Esophagus squamous epithelium (tissue), 5 donors: ENCODE measurements around the gene ACTL10. TPM values are rescaled to one million over a fixed set of nuclear protein-coding genes. Genes with fewer than 3 reads are reported as not detected.
"Not testable (repeated sequence)": the region's sequence is repeated elsewhere in the genome, so short reads cannot be mapped to it uniquely, and the experiment has no call there.

ENCODE experiments used
- DNase-seq: peaks from one replicate; lab custom pipeline; 2025; lab: John Stamatoyannopoulos, UW
- H3K27ac ChIP-seq, 4 donors: fragments of 200-600 bp; sonication (generic); one replicate each; pipeline ENCODE4 v1.5.1; 2016 to 2019; ENCODE audit warnings: mild to moderate bottlenecking in 1 of 4
- H3K27me3 ChIP-seq, 4 donors: fragments of 200-600 bp; sonication (generic); 1 replicate in 3 of 4; 2 replicates in 1 of 4; pipeline versions ENCODE4 v1.5.1 to v1.6.0; 2017 to 2021; ENCODE audit warnings: antibody characterized with exemption in 1 of 4
- H3K36me3 ChIP-seq, 3 donors: fragments of 200-600 bp; sonication (generic); one replicate each; pipeline ENCODE4 v1.5.1; 2016 to 2019
- H3K4me1 ChIP-seq, 3 donors: fragments of 200-600 bp; sonication (generic); one replicate each; pipeline ENCODE4 v1.5.1; 2017 to 2019
- H3K4me3 ChIP-seq, 4 donors: fragments of 200-600 bp; sonication (generic); 1 replicate in 3 of 4; 2 replicates in 1 of 4; pipeline ENCODE4 v1.5.1; 2016 to 2019; ENCODE audit warnings: mild to moderate bottlenecking in 2 of 4, moderate library complexity in 1 of 4
- H3K9me3 ChIP-seq, 3 donors: fragments of 200-600 bp; sonication (generic); one replicate each; pipeline ENCODE4 v1.5.1; 2016 to 2019
- CTCF ChIP-seq, 6 experiments: fragments of 450-650 bp in 4 of 6; fragments of 200-600 bp in 2 of 6; sonication (generic) in 2 of 6; IDR thresholded peaks; one replicate each; pipeline ENCODE4 v1.5.1; 2016 to 2019; ENCODE audit warnings: antibody characterized with exemption in 6 of 6, mild to moderate bottlenecking in 4 of 6, moderate library complexity in 4 of 6
- POLR2A ChIP-seq, 4 donors: fragments of 450-650 bp; IDR thresholded peaks; one replicate each; pipeline ENCODE4 v1.6.1; 2017; ENCODE audit warnings: antibody characterized with exemption in 4 of 4, mild to moderate bottlenecking in 4 of 4, moderate library complexity in 3 of 4
- WGBS, 2 donors: methylation state at CpG; one replicate each; pipeline ENCODE4 v1.1.5; 2018; 5-methylcytosine and 5-hydroxymethylcytosine counted together
- intact Hi-C: fragments of 100-400 bp; cut with DNase I; formaldehyde crosslinking; loops from one replicate; pipeline ENCODE4 v1.15.0; 2022
- total RNA-seq, 4 donors: library from RNA; depleted of rRNA; stranded (reverse); fragments of >200 nt; gene quantifications; one replicate each; pipeline ENCODE4 v1.1.0, GENCODE V29; 2016
- donor health status: DM: yes; HTN: yes; CAD: no.

ACTL10 gene
- total RNA-seq, 4 donors from 2014 or later, result 1.8 to 4.4 (median 3.5) TPM

GRCh38 chr20:33645396-33645795 lies 21.3 kb upstream of the ACTL10 start:
- Histone ChIP-seq H3K4me3 (no peak overlapping the region), H3K9me3 (no peaks in the 10 kb centered on the region), H3K27me3 (no peaks in the 10 kb centered on the region), H3K27ac (no peak overlapping the region), H3K36me3 (peaks cover 4 to 61% (median 22%) of the 10 kb centered on the region in 3 donors), H3K4me1 (peaks cover 20 to 45% (median 36%) of the 10 kb centered on the region in 3 donors)
- intact Hi-C loops, result no loop called here
- TF ChIP-seq CTCF (IDR thresholded peaks at IDR 0.05), result no peak
- no peak for TF ChIP-seq POLR2A (IDR thresholded peaks at IDR 0.05)
- DNase-seq, result no peak
- 81 to 88% methylated on average over 2 of the region's 2 CpGs for WGBS, 2 donors

DNA sequence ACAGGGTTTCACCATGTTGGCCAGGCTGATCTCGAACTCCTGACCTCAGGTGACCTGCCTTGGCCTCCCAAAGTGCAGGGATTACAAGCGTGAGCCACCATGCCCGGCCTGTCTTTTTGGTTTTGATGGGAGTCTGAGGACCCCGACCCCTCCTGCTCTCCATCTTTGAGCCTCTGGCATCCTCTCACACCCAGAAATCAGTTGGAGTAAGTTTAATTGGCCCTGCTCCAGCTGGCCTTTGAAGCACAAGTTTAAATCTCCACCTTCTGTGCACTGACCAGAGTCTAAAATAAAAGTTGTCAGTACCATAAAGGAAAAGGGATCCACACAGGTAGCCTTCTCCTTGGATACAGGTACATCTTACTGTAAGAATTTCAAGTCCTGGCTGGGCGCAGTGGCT lies 20.6 kb upstream of the ACTL10 start:
- no peak for TF ChIP-seq POLR2A (IDR thresholded peaks at IDR 0.05)
- no peak for TF ChIP-seq CTCF (IDR thresholded peaks at IDR 0.05)
- H3K9me3 ChIP-seq, result no peaks in the 10 kb centered on the region
- DNase-seq, result no peak
- H3K36me3 ChIP-seq, result peaks cover 0 to 53% (median 16%) of the 10 kb centered on the region in 3 donors
- no peaks in the 10 kb centered on the region for H3K27me3 ChIP-seq
- 87 to 94% methylated on average over 4 to 5 of the region's 5 CpGs for WGBS, 2 donors
- intact Hi-C loops, result no loop called here
- no peak overlapping the region for H3K4me3 ChIP-seq
- H3K27ac ChIP-seq, result no peak overlapping the region
- peaks cover 20 to 53% (median 40%) of the 10 kb centered on the region in 3 donors for H3K4me1 ChIP-seq

GRCh38 chr20:33646959-33647602 lies 19.7 kb upstream of the ACTL10 start:
- H3K9me3 ChIP-seq, DNase-seq, intact Hi-C loops, H3K27me3 ChIP-seq: not testable (repeated sequence)
- Histone ChIP-seq H3K27ac (peak overlapping the region; percentile 70 to 89 (median 80)), H3K4me1 (peaks cover 20 to 61% (median 47%) of the 10 kb centered on the region in 3 donors), H3K36me3 (peaks cover 0 to 44% (median 16%) of the 10 kb centered on the region in 3 donors), H3K4me3 (peak overlapping the region in 2 of 4 donors; percentile 19 to 40)
- 52% methylated on average over 11 to 13 of the region's 14 CpGs for WGBS, 2 donors

GRCh38 chr20:33647603-33648395 lies 18.9 kb upstream of the ACTL10 start:
- intact Hi-C loops, result no loop called here

More at GRCh38 chr20:33647603-33648395, 18.9 kb upstream of the ACTL10 start:
- Histone ChIP-seq H3K27me3 (no peaks in the 10 kb centered on the region), H3K4me1 (peaks cover 20 to 69% (median 47%) of the 10 kb centered on the region in 3 donors), H3K4me3 (peak overlapping the region in 2 of 4 donors; percentile 19 to 40), H3K27ac (peak overlapping the region; percentile 70 to 89 (median 80)), H3K9me3 (no peaks in the 10 kb centered on the region), H3K36me3 (peaks cover 0 to 37% (median 16%) of the 10 kb centered on the region in 3 donors)
- no peak for DNase-seq
- WGBS, 2 donors, result 38 to 42% methylated on average over 7 to 10 of the region's 11 CpGs
- TF ChIP-seq POLR2A (IDR thresholded peaks at IDR 0.05) (no peak), CTCF (IDR thresholded peaks at IDR 0.05) (no peak)
